IMR-90 (cell line): Measurements from ENCODE around the gene NKAIN2. TPM values are rescaled to one million over a fixed set of nuclear protein-coding genes. Genes with fewer than 3 reads are reported as not detected.

Experiments
- ATAC-seq: fragments of 200-7000 bp; cut with Tn5 transposase; 2 replicates; pipeline ENCODE4 v1.9.1; 2020; ENCODE audit warnings: low read depth, mild to moderate bottlenecking, moderate library complexity
- BruUV-seq: library from RNA; stranded (reverse); fragments of 400-500 nt; replicated peaks from 2 replicates; lab custom pipeline; 2021; lab: Mats Ljungman, UMichigan
- CTCF ChIA-PET: fragments of 300-600 bp; formaldehyde crosslinking; extraction: SDS; loops from one replicate; lab custom pipeline; 2021; ENCODE audit warnings: antibody characterized with exemption; lab: Yijun Ruan, JAX
- POLR2A ChIA-PET: fragments of 300-600 bp; sonication (Branson Sonifier 250); formaldehyde crosslinking; loops from one replicate; lab custom pipeline; 2022; ENCODE audit warnings: antibody characterized with exemption; ENCODE audit not compliant: unreplicated experiment; lab: Charles Lee
- DNase-seq: peaks from one replicate; pipeline ENCODE4 v3.0.0; 2013
- H2AFZ ChIP-seq: replicated peaks from 2 replicates; pipeline ENCODE3; 2013; ENCODE audit warnings: low read length, mild to moderate bottlenecking; ENCODE audit not compliant: poor library complexity
- H2AK5ac ChIP-seq: 2 replicates; pipeline ENCODE4 v1.6.1; 2013; ENCODE audit warnings: low read depth, low read length, inconsistent platforms
- H2AK9ac ChIP-seq: replicated peaks from 2 replicates; pipeline ENCODE3; 2013; ENCODE audit warnings: mild to moderate bottlenecking, low read depth, low read length, moderate library complexity; ENCODE audit not compliant: poor library complexity
- H2BK120ac ChIP-seq: 2 replicates; pipeline ENCODE4 v1.6.1; 2013; ENCODE audit warnings: low read depth, low read length, inconsistent platforms
- H2BK15ac ChIP-seq: 3 replicates; pipeline ENCODE4 v1.6.1; 2013; ENCODE audit warnings: low read depth, low read length, inconsistent platforms
- H2BK20ac ChIP-seq: 2 replicates; pipeline ENCODE4 v1.6.1; 2013; ENCODE audit warnings: low read depth, mild to moderate bottlenecking, inconsistent platforms, low read length, moderate library complexity
- H2BK5ac ChIP-seq: 2 replicates; pipeline ENCODE4 v1.6.1; 2013; ENCODE audit warnings: mild to moderate bottlenecking, low read depth, low read length, inconsistent platforms; ENCODE audit not compliant: poor library complexity, severe bottlenecking
- H3K14ac ChIP-seq: replicated peaks from 2 replicates; pipeline ENCODE4 v1.6.1; 2013; ENCODE audit warnings: low read depth, low read length, inconsistent platforms
- H3K18ac ChIP-seq: 2 replicates; pipeline ENCODE4 v1.6.1; 2013; ENCODE audit warnings: low read depth, low read length, control low read depth
- H3K23ac ChIP-seq: 2 replicates; pipeline ENCODE4 v1.6.1; 2013; ENCODE audit warnings: low read depth, low read length, inconsistent platforms
- H3K27ac ChIP-seq: 2 replicates; pipeline ENCODE4 v1.5.1; 2013; ENCODE audit warnings: mild to moderate bottlenecking, control low read depth, low read length; ENCODE audit not compliant: insufficient read depth
- H3K27me3 ChIP-seq: 2 replicates; pipeline ENCODE4 v1.6.1; 2013; ENCODE audit warnings: low read length; ENCODE audit not compliant: control insufficient read depth, insufficient read depth
- H3K36me3 ChIP-seq: 2 replicates; pipeline ENCODE4 v1.6.1; 2013; ENCODE audit warnings: low read length, mixed read lengths; ENCODE audit not compliant: control insufficient read depth, insufficient read depth
- H3K4ac ChIP-seq: 2 replicates; pipeline ENCODE4 v1.6.1; 2013; ENCODE audit warnings: low read depth, low read length, inconsistent platforms
- H3K4me1 ChIP-seq: 2 replicates; pipeline ENCODE4 v1.6.1; 2013; ENCODE audit warnings: low read length, mixed read lengths; ENCODE audit not compliant: control insufficient read depth, insufficient read depth
- H3K4me2 ChIP-seq: 2 replicates; pipeline ENCODE4 v1.6.1; 2013; ENCODE audit warnings: low read depth, mild to moderate bottlenecking, control low read depth, low read length, moderate library complexity
- H3K4me3 ChIP-seq: 2 replicates; pipeline ENCODE4 v1.5.1; 2013; ENCODE audit warnings: low read depth, mild to moderate bottlenecking, control low read depth, low read length, moderate library complexity; ENCODE audit not compliant: insufficient read depth
- H3K56ac ChIP-seq: 2 replicates; pipeline ENCODE4 v1.6.1; 2013; ENCODE audit warnings: low read length, inconsistent platforms; ENCODE audit not compliant: insufficient read depth; ENCODE audit errors: extremely low read depth
- H3K79me1 ChIP-seq, 2 experiments: 2 replicates each; pipeline ENCODE4 v1.6.1; 2013; ENCODE audit warnings: low read length in 2 of 2, inconsistent platforms in 1 of 2, low read depth in 1 of 2
- H3K9ac ChIP-seq: 2 replicates; pipeline ENCODE4 v1.6.1; 2013; ENCODE audit warnings: low read depth, low read length, control low read depth
- H3K9me1 ChIP-seq: 2 replicates; pipeline ENCODE4 v1.6.1; 2013; ENCODE audit warnings: low read length, inconsistent platforms; ENCODE audit not compliant: insufficient read depth
- H3K9me3 ChIP-seq: 2 replicates; pipeline ENCODE4 v1.6.1; 2013; ENCODE audit warnings: low read length; ENCODE audit not compliant: control insufficient read depth, insufficient read depth
- H4K20me1 ChIP-seq: 2 replicates; pipeline ENCODE4 v1.6.1; 2013; ENCODE audit warnings: low read length, inconsistent platforms; ENCODE audit not compliant: insufficient read depth
- H4K5ac ChIP-seq: 2 replicates; pipeline ENCODE4 v1.6.1; 2013; ENCODE audit warnings: mild to moderate bottlenecking, low read depth, low read length, control low read depth
- H4K8ac ChIP-seq, 2 experiments: 2 replicates each; pipeline ENCODE4 v1.6.1; 2013; ENCODE audit warnings: low read depth in 2 of 2, low read length in 2 of 2, control low read depth in 1 of 2, inconsistent platforms in 1 of 2
- H4K91ac ChIP-seq: 2 replicates; pipeline ENCODE4 v1.6.1; 2013; ENCODE audit warnings: low read depth, low read length, inconsistent platforms; ENCODE audit not compliant: insufficient read depth
- BHLHE40 ChIP-seq: fragments of 150-350 bp; IDR thresholded peaks from 2 replicates; pipeline ENCODE4 v1.6.1; 2016; ENCODE audit warnings: mild to moderate bottlenecking, low read depth, low read length
- CEBPB ChIP-seq: IDR thresholded peaks from 2 replicates; pipeline ENCODE4 v1.6.1; 2012; ENCODE audit warnings: low read depth, low read length, improper control_type of control experiment
- CTCF ChIP-seq: conservative IDR thresholded peaks from 2 replicates; pipeline ENCODE4 v1.5.1; 2012; ENCODE audit warnings: mild to moderate bottlenecking, low read depth, low read length, improper control_type of control experiment
- FOS ChIP-seq: fragments of 150-350 bp; IDR thresholded peaks from 2 replicates; pipeline ENCODE4 v1.6.1; 2016; ENCODE audit warnings: low read depth, low read length
- MAFK ChIP-seq: IDR thresholded peaks from 2 replicates; pipeline ENCODE4 v1.6.1; 2012; ENCODE audit warnings: low read depth, low read length, improper control_type of control experiment
- MAZ ChIP-seq: IDR thresholded peaks from 2 replicates; pipeline ENCODE4 v1.6.1; 2012; ENCODE audit warnings: low read depth, mild to moderate bottlenecking, low read length, improper control_type of control experiment, moderate library complexity, borderline replicate concordance
- MXI1 ChIP-seq: IDR thresholded peaks from 2 replicates; pipeline ENCODE4 v1.6.1; 2012; ENCODE audit warnings: low read depth, mild to moderate bottlenecking, low read length, moderate library complexity, borderline replicate concordance
- NFE2L2 ChIP-seq: fragments of 150-350 bp; IDR thresholded peaks from 2 replicates; pipeline ENCODE4 v1.6.1; 2016; ENCODE audit warnings: low read depth, mild to moderate bottlenecking, low read length
- POLR2A ChIP-seq: IDR thresholded peaks from 2 replicates; pipeline ENCODE4 v1.6.1; 2012; ENCODE audit warnings: mild to moderate bottlenecking, low read depth, low read length
- RAD21 ChIP-seq: IDR thresholded peaks from 2 replicates; pipeline ENCODE4 v1.6.1; 2012; ENCODE audit warnings: low read length, improper control_type of control experiment
- RFX5 ChIP-seq: IDR thresholded peaks from 2 replicates; pipeline ENCODE4 v1.8.0; 2012; ENCODE audit warnings: low read depth, mild to moderate bottlenecking, low read length, moderate library complexity
- USF2 ChIP-seq: fragments of 150-350 bp; IDR thresholded peaks from 2 replicates; pipeline ENCODE4 v1.6.1; 2017; ENCODE audit warnings: mild to moderate bottlenecking, antibody characterized with exemption, low read length, low read depth
- WGBS, 2 experiments: methylation state at CpG; one replicate each; pipeline versions ENCODE4 v1.1.5 to v1.1.7; 2013; ENCODE audit warnings: missing lambda C conversion rate in 2 of 2; ENCODE audit not compliant: insufficient read length in 1 of 2; ENCODE audit errors: extremely low coverage in 2 of 2; 5-methylcytosine and 5-hydroxymethylcytosine counted together
- dilution Hi-C: fragments of 300-500 bp; cut with HindIII; formaldehyde crosslinking; loops from one replicate; pipeline ENCODE4 v1.14.3; 2018; ENCODE audit warnings: low sequenced_read_pairs; ENCODE audit not compliant: unreplicated experiment
- in situ Hi-C: fragments of 300-500 bp; cut with MboI; formaldehyde crosslinking; loops from 3 replicates; pipeline ENCODE4 v1.14.3; 2019; ENCODE audit warnings: low sequenced_read_pairs, inconsistent platforms, mixed read lengths
- intact Hi-C: fragments of 100-400 bp; cut with micrococcal nuclease; formaldehyde crosslinking; loops from 2 replicates; pipeline ENCODE4 v1.10.0; 2022
- polyA plus RNA-seq, 3 experiments: library from polyadenylated mRNA; depleted of rRNA; stranded (reverse); fragments of >200 nt; gene quantifications; 2 replicates each; pipeline ENCODE4 v1.2.3, GENCODE V29; 2012; ENCODE audit warnings: low replicate concordance in 1 of 3
- total RNA-seq: library from RNA; depleted of rRNA; stranded (reverse); fragments of >200 nt; gene quantifications from 2 replicates; pipeline ENCODE4 v1.2.3, GENCODE V29; 2012

Gene NKAIN2
- total and polyA plus RNA-seq, 2 of the 4 experiments (the other 2 are of a cell fraction), result not detected

GRCh38 chr6:124482071-124482491 lies 678.4 kb downstream of the NKAIN2 start:
- H3K79me1 ChIP-seq, result no peaks in the 10 kb centered on the region
- H3K9me1 ChIP-seq, result no peaks in the 10 kb centered on the region
- TF ChIP-seq MAFK, result no peak
- TF ChIP-seq RFX5, result no peak
- TF ChIP-seq NFE2L2, result no peak
- no peak for TF ChIP-seq RAD21
- no peak for TF ChIP-seq MAZ
- TF ChIP-seq CTCF, result no peak
- no peak for TF ChIP-seq USF2
- TF ChIP-seq BHLHE40, result no peak
- no peak for TF ChIP-seq FOS
- TF ChIP-seq POLR2A, result no peak
- TF ChIP-seq MXI1, result no peak
- no peak for TF ChIP-seq CEBPB
- H3K27ac ChIP-seq, result no peak overlapping the region
- no TSS peak for BruUV-seq
- intact Hi-C loops (no loop called here), in situ Hi-C loops (no loop called here), dilution Hi-C loops (no loop called here)
- no peak overlapping the region for H3K56ac ChIP-seq
- H3K4me2 ChIP-seq, result no peak overlapping the region
- H2AFZ ChIP-seq, result no peak overlapping the region
- no peak overlapping the region for H3K4ac ChIP-seq
- H2BK120ac ChIP-seq, result no peak overlapping the region
- no peak overlapping the region for H3K9ac ChIP-seq
- no peak overlapping the region for H2AK5ac ChIP-seq
- CTCF ChIA-PET, result no interaction called here
- H2BK5ac ChIP-seq, result no peak overlapping the region
- no peak overlapping the region for H3K18ac ChIP-seq
- H3K4me1 ChIP-seq, result no peaks in the 10 kb centered on the region
- no peak overlapping the region for H4K5ac ChIP-seq
- no CpG with 5 or more reads among the region's 1 CpG for WGBS, 2 experiments
- H2BK15ac ChIP-seq, result no peak overlapping the region
- POLR2A ChIA-PET, result no interaction called here
- H3K14ac ChIP-seq, result no peak overlapping the region
- no peak overlapping the region for H3K23ac ChIP-seq
- no peak overlapping the region for H3K4me3 ChIP-seq
- no peaks in the 10 kb centered on the region for H3K9me3 ChIP-seq
- no peaks in the 10 kb centered on the region for H3K36me3 ChIP-seq
- H2BK20ac ChIP-seq, result no peak overlapping the region
- no peaks in the 10 kb centered on the region for H4K20me1 ChIP-seq
- no peak for DNase-seq
- ATAC-seq, result no peak
- H4K8ac ChIP-seq, result no peak overlapping the region
- no peaks in the 10 kb centered on the region for H3K27me3 ChIP-seq
- no peak overlapping the region for H2AK9ac ChIP-seq
- no peak overlapping the region for H4K91ac ChIP-seq
